ENCODE data around the gene NFIA. TPM values are rescaled to one million over a fixed set of nuclear protein-coding genes. Genes with fewer than 3 reads are reported as not detected.
A peak's percentile ranks its signal among the peaks of the same experiment; 100 is the strongest.

The NFIA gene
- total RNA-seq, 2 donors from 2014 or later, result 61.4 to 86.3 TPM

GRCh38 chr1:61184040-61184713 is 101.8 kb downstream of the NFIA start:
- intact Hi-C loops (cut with DNase I), result loop anchor here (5.0 to 10.0 kb wide), 2 partner anchors 102 to 129 kb away; partner anchors contain the start of gene NFIA
- peak; percentile 90 for TF ChIP-seq POLR2AphosphoS5 (IDR thresholded peaks at IDR 0.05)
- TF ChIP-seq, protein P1, sequence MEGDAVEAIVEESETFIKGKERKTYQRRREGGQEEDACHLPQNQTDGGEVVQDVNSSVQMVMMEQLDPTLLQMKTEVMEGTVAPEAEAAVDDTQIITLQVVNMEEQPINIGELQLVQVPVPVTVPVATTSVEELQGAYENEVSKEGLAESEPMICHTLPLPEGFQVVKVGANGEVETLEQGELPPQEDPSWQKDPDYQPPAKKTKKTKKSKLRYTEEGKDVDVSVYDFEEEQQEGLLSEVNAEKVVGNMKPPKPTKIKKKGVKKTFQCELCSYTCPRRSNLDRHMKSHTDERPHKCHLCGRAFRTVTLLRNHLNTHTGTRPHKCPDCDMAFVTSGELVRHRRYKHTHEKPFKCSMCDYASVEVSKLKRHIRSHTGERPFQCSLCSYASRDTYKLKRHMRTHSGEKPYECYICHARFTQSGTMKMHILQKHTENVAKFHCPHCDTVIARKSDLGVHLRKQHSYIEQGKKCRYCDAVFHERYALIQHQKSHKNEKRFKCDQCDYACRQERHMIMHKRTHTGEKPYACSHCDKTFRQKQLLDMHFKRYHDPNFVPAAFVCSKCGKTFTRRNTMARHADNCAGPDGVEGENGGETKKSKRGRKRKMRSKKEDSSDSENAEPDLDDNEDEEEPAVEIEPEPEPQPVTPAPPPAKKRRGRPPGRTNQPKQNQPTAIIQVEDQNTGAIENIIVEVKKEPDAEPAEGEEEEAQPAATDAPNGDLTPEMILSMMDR (IDR thresholded peaks at IDR 0.05), result no peak
- Histone ChIP-seq H3K27ac (peak overlapping the region; percentile 73 to 83), H3K4me3 (peak overlapping the region; percentile 21 to 30), H3K9me3 (no peaks in the 10 kb centered on the region), H3K4me1 (replicated peaks) (peaks cover 7% of the 10 kb centered on the region), H3K27me3 (replicated peaks; ENCODE audit: insufficient read depth) (no peaks in the 10 kb centered on the region), H3K36me3 (no peaks in the 10 kb centered on the region)
- peak; percentile 95 for DNase-seq (ENCODE audit: low spot score)
- WGBS, result 12% methylated on average over 17 of the region's 17 CpGs

- no peaks in the 10 kb centered on the region for H3K36me3 ChIP-seq
- H3K4me3 ChIP-seq, result peak overlapping the region; percentile 21 to 30
- no peak for DNase-seq (ENCODE audit: low spot score)
- H3K9me3 ChIP-seq, result no peaks in the 10 kb centered on the region
- peaks cover 7% of the 10 kb centered on the region for H3K4me1 ChIP-seq (replicated peaks)
- intact Hi-C loops (cut with DNase I), result loop anchor here (5.0 to 10.0 kb wide), 2 partner anchors 102 to 130 kb away; partner anchors contain the start of gene NFIA
- WGBS, result 4% methylated on average over 3 of the region's 3 CpGs
- no peaks in the 10 kb centered on the region for H3K27me3 ChIP-seq (replicated peaks; ENCODE audit: insufficient read depth)
- peak overlapping the region; percentile 73 to 83 for H3K27ac ChIP-seq
- no peak for TF ChIP-seq POLR2A (IDR thresholded peaks at IDR 0.05)
- TF ChIP-seq POLR2AphosphoS5 (IDR thresholded peaks at IDR 0.05), result no peak
- TF ChIP-seq, protein P1 (IDR thresholded peaks at IDR 0.05), result no peak
Observed at GRCh38 chr1:61184714-61185106, 102.3 kb downstream of the NFIA start.

- DNase-seq (ENCODE audit: low spot score), result no peak
- Histone ChIP-seq H3K27ac (no peak overlapping the region), H3K36me3 (no peaks in the 10 kb centered on the region), H3K9me3 (no peaks in the 10 kb centered on the region), H3K4me3 (no peak overlapping the region), H3K27me3 (replicated peaks; ENCODE audit: insufficient read depth) (no peaks in the 10 kb centered on the region), H3K4me1 (replicated peaks) (peaks cover 7% of the 10 kb centered on the region)
- TF ChIP-seq POLR2A (IDR thresholded peaks at IDR 0.05), result no peak
- TF ChIP-seq, protein P1 (IDR thresholded peaks at IDR 0.05), result no peak
- TF ChIP-seq POLR2AphosphoS5 (IDR thresholded peaks at IDR 0.05), result no peak
- intact Hi-C loops (cut with DNase I), result loop anchor here (10.0 kb wide), 1 partner anchor 132 kb away; no protein-coding TSS in a partner anchor
- 43% methylated on average over 1 of the region's 1 CpG for WGBS
Observed at GRCh38 chr1:61186753-61187152, 104.4 kb downstream of the NFIA start.

DNA sequence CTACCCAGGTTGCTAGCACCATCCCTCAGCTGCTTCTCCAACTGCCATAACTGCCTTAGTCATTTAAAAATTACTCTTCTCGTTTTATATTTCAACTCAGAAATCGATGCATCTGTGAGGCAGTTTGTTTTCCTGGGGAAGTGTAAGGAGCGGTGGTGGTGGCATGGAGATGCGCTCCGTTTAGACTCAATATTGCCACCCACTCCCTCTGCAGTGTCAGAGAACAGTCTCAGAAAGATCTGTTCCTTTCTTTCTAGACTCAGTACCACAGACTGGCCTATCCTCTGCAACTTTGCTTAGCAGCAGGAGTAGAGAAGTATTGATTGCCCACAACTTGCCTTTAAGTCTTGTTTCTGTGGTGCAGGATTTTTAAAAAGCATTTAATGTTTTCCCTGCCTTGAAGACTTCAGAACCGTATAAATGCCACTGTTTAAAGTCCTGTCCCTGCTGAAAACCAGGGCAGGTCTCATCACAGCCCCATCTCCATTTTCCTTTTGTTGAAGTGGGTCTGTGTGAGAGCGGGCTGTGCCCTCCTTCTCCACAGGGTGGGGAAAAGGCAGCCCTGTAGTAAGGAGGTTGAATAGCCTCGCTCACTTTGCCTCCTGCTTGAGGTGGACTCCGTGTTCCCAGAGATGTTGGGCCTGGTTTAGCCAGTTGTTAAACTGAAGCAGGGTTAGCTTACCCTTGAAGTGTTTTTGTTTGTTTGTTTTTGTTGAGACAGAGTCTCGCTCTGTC is 105.2 kb downstream of the NFIA start:
- Histone ChIP-seq H3K4me3 (no peak overlapping the region), H3K4me1 (replicated peaks) (peaks cover 7% of the 10 kb centered on the region), H3K27me3 (replicated peaks; ENCODE audit: insufficient read depth) (no peaks in the 10 kb centered on the region), H3K27ac (peak overlapping the region in 1 of 2 donors; percentile 6), H3K36me3 (no peaks in the 10 kb centered on the region), H3K9me3 (no peaks in the 10 kb centered on the region)
- no peak for DNase-seq (ENCODE audit: low spot score)
- intact Hi-C loops (cut with DNase I), result loop anchor here (10.0 kb wide), 1 partner anchor 133 kb away; no protein-coding TSS in a partner anchor
- TF ChIP-seq POLR2A (IDR thresholded peaks at IDR 0.05) (no peak), POLR2AphosphoS5 (IDR thresholded peaks at IDR 0.05) (no peak)
- TF ChIP-seq, protein P1 (IDR thresholded peaks at IDR 0.05), result no peak
- WGBS, result 77% methylated on average over 9 of the region's 10 CpGs

Measured in prostate gland (tissue), 2 donors.